ENCODE data around the gene TRMO. TPM values are rescaled to one million over a fixed set of nuclear protein-coding genes. Genes with fewer than 3 reads are reported as not detected.

Gene TRMO
- total and polyA plus RNA-seq, 9 of the 15 experiments (the other 6 are each of a cell fraction or from before 2014, with no cell fraction given), result 5.6 to 22.4 (median 16.2) TPM

GRCh38 chr9:97925497-97926334, 3.4 kb upstream of the TRMO start (continued):
- no peak for TF ChIP-seq ZBTB34 (CRISPR knock-in tag; IDR thresholded peaks at IDR 0.05)
- TF ChIP-seq CTCFL (IDR thresholded peaks at IDR 0.05; ENCODE audit: borderline replicate concordance, insufficient read depth, low read depth, low read length, poor library complexity, severe bottlenecking), result no peak
- TF ChIP-seq LCOR (CRISPR knock-in tag; IDR thresholded peaks at IDR 0.05), result no peak
- TF ChIP-seq SMAD2 (IDR thresholded peaks at IDR 0.05; ENCODE audit: low read depth, low read length), result no peak
- TF ChIP-seq CHAMP1 (IDR thresholded peaks at IDR 0.05), result 0 out of 2 replicates have a peak, but pooled peaks have one; percentile 11
- TF ChIP-seq SAFB (IDR thresholded peaks at IDR 0.05; ENCODE audit: borderline replicate concordance, low read depth, low read length), result no peak
- no peak for TF ChIP-seq MBD1 (CRISPR knock-in tag; IDR thresholded peaks at IDR 0.05)
- no peak for TF ChIP-seq STAG1 (CRISPR knock-in tag; IDR thresholded peaks at IDR 0.05; ENCODE audit: borderline replicate concordance)
- no peak for TF ChIP-seq RBM34 (IDR thresholded peaks at IDR 0.05; ENCODE audit: borderline replicate concordance, insufficient read depth, low read length)
- TF ChIP-seq CGGBP1 (CRISPR knock-in tag; IDR thresholded peaks at IDR 0.05), result 0 out of 2 replicates have a peak, but pooled peaks have one; percentile 54
- TF ChIP-seq GTF3C2 (IDR thresholded peaks at IDR 0.05; ENCODE audit: borderline replicate concordance, extremely low read depth, insufficient read length), result no peak
- no peak for TF ChIP-seq NR2C1 (IDR thresholded peaks at IDR 0.05)
- TF ChIP-seq NR2C1 (tag; IDR thresholded peaks at IDR 0.05), result no peak
- TF ChIP-seq ZBTB8A (IDR thresholded peaks at IDR 0.05; ENCODE audit: partially characterized antibody), result no peak
